Activated effector memory CD4-positive, alpha-beta T cell treated with Interleukin-2 at 50 U/mL for 16 hours (primary cell): ENCODE measurements around the gene SMCR8.
"Not testable (repeated sequence)": the region's sequence is repeated elsewhere in the genome, so short reads cannot be mapped to it uniquely, and the experiment has no call there.

Experiments used
- DNase-seq: peaks from one replicate; pipeline ENCODE4 v3.0.0-alpha.2; 2020

SMCR8 gene, protein sequence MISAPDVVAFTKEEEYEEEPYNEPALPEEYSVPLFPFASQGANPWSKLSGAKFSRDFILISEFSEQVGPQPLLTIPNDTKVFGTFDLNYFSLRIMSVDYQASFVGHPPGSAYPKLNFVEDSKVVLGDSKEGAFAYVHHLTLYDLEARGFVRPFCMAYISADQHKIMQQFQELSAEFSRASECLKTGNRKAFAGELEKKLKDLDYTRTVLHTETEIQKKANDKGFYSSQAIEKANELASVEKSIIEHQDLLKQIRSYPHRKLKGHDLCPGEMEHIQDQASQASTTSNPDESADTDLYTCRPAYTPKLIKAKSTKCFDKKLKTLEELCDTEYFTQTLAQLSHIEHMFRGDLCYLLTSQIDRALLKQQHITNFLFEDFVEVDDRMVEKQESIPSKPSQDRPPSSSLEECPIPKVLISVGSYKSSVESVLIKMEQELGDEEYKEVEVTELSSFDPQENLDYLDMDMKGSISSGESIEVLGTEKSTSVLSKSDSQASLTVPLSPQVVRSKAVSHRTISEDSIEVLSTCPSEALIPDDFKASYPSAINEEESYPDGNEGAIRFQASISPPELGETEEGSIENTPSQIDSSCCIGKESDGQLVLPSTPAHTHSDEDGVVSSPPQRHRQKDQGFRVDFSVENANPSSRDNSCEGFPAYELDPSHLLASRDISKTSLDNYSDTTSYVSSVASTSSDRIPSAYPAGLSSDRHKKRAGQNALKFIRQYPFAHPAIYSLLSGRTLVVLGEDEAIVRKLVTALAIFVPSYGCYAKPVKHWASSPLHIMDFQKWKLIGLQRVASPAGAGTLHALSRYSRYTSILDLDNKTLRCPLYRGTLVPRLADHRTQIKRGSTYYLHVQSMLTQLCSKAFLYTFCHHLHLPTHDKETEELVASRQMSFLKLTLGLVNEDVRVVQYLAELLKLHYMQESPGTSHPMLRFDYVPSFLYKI

DNA sequence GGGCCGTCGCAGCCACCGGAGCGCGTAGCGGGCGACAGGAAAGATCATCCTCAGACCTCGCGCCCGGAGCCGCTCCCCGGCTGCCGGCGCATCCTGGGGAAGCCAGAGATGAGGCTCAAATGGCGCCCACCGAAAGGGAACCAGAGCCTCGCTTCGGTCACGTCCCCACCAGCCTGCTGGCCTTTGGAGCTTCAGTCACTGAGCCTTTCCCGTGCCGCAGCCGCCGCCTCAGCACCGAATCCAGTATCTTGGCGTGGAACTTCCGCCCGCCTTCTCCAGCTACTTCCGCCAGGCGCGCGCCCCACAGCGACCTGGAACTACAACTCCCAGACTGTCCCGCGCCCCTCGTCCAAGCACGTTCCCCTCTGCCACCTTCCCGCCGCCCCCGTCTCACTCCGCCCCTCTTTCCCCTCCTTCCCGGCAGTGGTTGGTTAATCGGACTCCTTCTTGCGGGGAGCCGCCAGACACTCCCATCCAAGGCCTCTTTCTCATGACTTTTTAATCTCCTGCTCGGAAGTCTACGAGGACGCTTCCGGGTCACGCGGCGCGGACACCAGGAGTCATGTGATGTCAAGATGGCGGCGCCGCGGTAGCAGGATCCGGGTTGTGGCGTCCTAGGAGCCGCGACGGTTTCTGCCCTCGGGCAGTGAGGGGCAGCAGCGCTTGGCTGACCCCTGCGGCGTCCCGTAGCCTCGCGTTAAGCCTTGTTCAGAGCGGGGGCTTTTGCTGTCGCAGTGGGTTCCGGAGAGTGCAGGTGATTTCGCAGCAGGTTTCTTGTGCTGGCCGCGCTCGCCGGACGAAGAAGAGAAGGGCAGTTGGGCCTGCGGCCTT, at the start of gene SMCR8, which contains the start of gene TOP3A:
Gene SMCR8 (plus strand): TSS at position 563 of the 831 bp plus-strand sequence. CDS start 497 bp downstream, outside the sequence.
Gene TOP3A (minus strand): TSS at position 264 of the 831 bp plus-strand sequence. CDS start 216 bp downstream, at position 48.
- DNase-seq, result peak; percentile 97

DNA sequence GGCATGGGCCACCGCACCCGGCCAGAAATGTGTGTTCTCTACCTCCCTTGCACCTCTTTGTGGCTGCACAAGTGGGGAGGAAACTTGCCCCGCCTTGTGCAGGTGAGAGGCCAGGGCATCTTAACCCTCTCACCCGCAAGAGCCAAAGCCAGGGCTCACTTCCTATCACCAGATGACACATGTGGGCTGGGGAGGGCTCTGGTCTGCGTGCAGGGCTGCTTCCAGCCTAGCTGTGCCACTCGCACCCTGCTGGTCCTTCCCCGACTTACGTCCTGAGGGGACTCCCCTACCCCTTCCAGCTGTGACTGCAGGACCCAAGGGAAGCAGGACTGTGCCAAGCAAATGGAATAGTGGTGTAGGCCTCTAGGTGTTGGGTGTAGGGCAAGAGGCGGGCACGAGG, 47.7 kb upstream of the SMCR8 start:
- DNase-seq, result no peak

DNA sequence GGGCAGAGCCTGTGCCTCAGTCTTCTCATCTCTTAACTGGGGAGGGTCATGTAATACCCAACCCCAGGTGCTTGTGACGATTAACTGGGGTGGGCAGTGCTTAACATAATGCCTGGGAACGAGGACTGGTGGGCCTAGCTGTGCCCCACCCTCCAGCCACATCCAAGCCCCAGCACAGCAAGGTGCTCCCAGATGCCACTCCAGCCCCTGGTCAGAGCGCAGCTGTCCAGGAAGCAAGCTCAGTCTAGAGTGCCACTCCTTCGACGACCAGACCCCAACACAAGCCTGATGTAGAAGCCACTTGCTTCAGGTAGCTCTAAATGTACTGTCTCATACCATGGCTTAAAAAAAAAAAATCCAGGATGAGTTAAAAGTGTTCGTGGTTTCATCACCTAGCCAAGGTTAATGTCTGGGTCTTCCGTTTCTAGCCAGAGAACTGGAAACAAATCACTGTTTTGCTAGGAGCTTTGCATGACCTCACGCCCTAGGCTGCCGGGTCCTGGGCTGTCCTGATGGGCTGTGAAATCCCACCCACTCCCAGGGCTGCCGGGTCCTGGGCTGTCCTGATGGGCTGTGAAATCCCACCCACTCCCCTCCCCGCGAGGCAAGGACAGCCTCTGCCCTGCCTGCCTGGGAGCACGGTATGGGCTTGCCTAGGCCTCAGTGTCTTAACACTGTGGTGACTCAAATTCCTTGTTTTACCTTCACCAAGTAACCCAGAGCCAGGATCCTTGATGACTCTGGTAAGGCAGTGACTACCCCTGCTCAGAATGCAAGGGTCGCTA, 47.0 kb upstream of the SMCR8 start:
- DNase-seq, result no peak

DNA sequence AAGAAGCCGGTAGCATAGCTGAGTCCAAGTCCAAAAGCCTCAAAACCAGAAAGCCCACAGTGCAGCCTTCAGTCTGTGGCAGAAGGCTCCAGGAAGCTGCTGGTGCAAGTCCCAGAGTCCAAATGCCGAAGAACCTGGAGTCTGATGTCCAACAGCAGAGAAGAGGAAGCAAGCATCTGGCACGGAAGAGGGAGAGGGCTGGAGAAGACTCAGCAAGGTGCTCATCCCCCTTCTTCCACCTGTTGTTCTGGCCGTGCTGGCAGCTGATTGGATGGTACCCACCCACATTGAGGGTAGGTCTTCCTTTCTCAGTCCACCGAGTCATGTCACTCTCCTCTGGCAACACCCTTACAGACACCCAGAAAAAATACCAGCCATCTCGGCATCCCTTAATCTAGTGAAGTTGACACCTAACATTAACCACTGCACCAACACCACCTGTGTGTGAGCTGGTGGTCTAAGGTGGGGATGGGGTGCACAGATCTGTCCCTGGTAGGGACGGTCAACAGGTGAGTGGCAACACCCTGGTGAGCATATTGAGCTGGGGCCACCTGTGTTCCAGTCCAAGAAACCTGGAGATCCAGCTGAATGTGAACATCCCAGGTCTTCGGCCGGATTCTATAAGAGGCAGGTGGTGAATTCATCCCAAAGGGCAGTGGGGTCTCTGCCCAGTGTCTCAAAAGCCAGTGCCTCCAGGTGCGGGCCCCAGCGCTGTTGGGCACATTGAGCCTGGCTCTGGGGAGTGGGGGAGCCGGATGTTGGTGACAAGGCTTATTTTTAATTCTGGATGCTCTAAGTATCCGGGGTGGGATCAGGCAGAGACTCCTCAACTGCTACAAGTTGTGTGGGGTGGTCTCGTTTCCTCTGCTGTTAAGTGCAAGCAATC, 44.8 kb upstream of the SMCR8 start:
- no peak for DNase-seq

DNA sequence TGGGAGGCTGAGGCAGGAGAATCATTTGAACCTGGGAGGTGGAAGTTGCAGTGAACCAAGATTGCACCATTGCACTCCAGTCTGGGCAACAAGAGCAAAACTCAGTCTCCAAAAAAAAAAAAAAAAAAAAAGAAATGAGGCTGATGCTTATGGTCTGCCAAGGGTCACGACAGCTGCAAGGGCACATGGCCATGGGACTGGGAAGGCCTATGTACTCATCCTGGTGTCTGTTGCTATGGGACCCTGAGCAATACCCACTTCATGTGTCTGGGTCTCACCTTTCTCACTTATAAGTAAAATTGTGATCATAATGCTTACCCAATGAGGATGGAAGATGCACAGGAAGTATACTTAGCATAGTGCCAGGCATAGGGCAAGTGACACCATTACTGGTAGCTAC, 38.0 kb upstream of the SMCR8 start:
- DNase-seq, result no peak

DNA sequence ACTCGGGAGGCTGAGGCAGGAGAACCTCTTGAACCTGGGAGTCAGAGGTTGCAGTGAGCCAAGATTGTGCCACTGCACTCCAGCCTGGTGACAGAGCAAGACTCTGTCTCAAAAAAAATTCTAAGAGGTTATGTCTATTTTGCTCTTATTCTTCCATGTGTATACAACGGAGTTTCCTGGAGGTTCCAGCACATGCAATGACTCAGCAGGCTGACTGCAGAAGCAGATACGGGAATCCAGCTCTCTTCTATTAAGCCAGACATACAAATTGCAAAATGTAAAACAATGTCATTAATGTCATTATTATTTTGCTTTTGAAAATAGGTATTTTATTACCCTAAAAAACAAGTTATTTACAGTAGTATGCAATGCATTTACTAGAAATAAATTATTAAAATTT, 36.2 kb upstream of the SMCR8 start:
- DNase-seq, result no peak

DNA sequence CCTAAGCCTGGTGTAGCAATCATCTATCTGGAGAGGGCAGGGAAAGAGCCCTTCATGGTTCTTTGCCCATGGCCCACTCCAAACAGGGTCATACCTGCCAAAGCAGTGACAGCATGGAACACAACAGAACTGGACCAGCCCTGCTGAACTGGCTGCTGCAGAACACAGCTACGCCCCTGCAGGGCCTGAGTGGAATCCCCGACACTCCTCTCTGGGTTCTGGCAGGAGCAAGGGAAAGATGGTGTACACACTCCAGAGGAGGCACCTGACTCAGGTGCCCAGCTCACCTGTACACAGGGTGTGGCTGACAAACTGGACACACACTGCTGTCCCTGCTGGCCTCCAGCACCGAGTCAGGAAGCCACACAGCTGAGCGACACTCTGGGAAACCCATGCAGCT, 34.8 kb upstream of the SMCR8 start:
- no peak for DNase-seq

DNA sequence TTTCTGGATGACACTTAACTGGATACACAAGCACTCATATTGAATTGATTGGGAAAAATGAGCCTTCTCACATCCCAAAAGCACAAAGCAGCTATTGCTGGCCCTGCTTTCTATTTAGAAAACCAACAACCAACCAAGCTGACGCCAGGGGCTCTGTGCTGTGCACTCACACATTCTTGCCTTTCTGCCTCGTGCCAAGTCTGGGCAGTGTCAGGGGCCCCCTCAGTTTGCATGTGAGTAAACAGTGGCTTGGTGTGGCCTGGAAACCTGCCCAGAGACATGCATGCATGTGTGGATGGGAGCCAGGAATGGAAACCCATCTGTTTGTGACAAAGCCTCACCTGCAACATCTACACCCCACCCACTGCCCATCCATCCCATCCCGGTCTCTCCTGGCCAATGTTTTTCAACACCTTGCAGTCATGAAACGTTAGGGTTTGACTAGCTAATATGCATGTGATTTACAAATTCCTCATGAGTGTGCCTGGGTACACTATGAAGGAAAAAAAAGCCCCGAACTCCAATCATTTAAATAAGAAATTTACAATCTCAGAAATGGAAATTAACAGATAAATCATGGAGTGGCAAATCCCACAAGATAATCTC, 34.2 kb upstream of the SMCR8 start:
- no peak for DNase-seq

DNA sequence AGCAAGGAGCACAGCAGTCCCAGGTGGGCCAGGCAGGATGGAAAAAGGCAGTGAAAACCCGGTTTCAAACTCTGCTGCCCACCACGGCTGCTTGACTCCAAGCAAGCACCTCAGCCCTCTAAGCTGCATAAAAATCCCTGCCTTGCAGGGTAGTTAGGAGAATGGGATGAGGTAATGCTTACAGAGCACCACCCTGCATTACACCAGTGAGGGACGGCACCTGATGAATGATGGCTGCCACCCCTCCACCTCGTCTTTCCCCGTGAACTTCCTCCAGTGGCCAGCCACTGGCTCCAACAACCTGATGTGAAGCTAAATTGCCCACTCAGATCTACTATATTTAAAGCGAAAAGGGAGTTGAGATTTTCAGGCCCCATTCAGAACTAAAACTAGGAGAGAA, 33.3 kb upstream of the SMCR8 start:
- no peak for DNase-seq

DNA sequence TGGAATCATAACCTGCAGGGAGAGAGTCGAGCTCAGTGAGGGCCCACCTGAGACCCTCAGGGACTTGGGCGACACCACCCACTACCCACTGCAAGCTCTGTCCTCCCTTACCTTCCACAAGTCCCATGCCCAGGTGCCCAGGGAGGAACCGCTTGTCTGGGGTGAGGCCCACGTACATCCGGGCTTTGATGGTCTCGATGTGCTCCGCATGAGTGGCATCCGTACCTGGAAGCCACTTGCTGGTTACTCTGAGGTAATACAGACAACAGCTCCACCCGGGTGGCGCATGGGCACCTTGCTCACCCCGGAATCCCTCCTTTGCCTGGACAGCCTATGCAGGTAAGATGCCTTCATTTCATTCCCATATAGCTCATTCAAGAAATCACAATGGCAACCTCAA, 29.8 kb upstream of the SMCR8 start:
- no peak for DNase-seq

DNA sequence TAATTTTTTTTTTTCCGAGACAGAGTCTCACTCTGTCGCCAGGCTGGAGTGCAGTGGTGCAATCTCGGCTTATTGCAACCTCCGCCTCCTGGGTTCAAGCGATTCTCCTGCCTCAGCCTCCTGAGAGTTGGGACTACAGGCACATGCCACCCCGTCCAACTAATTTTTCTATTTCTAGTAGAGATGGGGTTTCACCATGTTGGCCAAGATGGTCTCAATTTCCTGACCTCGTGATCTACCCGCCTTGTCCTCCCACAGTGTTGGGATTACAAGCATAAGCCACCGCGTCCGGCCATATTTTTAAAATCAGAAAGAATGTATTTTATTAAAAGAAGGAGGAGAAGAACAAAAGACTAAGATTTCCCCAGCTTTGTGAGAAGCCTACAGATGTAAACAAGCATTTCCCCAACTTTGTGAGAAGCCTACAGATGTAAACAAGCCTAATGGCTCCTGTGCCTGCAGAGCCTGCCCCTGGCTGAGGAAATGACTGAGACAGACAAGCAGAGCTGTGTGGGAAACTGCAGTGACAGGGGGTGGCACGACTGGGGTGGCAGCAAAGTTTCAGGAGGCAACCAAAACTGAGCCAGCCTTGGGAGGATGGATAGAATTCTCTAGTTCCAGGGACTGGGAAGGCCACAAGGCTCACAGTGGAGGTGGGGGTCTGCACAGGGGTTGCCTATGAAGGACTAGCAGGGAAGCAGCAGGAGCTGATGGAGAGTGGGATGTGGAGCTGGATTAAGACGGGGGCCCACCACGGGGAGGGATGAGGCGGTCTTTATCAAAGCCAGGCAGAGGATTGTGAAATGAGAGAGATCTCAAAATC, 23.2 kb upstream of the SMCR8 start:
- no peak for DNase-seq

DNA sequence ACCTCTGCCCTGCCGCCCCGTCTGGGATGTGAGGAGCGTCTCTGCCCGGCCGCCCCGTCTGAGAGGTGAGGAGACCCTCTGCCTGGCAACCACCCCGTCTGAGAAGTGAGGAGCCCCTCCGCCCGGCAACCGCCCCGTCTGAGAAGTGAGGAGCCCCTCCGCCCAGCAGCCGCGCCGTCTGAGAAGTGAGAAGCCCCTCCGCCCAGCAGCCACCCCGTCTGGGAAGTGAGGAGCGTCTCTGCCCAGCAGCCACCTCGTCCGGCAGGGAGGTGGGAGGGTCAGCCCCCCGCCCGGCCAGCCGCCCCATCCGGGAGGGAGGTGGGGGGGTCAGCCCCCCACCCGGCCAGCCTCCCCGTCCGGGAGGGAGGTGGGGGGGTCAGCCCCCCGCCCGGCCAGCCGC, 17.0 kb upstream of the SMCR8 start:
- DNase-seq, result not testable (repeated sequence)

DNA sequence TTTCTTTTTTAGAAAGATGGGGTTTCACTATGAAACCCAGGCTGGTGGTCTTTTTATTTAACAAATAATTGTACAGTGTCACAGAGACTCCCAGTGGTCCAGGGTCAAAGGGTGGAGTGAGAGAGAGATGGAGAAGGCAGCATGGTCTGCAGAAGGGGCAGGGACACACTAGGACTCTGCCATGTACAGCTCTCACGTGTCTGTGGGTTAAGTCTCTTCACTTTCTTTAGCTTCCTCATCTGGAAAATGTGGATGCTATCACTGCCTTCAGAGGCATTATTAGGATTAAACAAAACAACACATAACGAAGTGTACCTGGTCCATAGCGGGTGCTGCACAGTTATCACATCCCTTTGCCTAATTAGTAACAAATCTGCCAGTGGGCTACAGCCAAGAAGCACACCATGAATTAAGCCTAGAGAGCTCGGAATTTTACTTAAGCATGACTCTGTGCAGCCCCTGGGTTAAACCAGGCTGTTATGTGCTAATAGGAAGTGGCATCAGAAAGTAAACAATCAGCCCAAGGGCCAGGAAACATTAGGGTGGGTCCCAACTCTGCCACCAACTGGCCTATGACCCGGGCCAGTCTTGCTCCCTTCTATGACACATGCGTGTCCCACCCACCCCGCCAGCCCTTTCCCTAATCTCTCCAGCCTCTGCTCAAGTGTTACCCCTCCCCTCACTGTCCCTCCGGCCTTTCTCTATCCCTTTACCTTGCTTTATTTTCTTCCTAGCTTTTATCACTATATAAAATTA, 14.2 kb upstream of the SMCR8 start:
- DNase-seq, result no peak

DNA sequence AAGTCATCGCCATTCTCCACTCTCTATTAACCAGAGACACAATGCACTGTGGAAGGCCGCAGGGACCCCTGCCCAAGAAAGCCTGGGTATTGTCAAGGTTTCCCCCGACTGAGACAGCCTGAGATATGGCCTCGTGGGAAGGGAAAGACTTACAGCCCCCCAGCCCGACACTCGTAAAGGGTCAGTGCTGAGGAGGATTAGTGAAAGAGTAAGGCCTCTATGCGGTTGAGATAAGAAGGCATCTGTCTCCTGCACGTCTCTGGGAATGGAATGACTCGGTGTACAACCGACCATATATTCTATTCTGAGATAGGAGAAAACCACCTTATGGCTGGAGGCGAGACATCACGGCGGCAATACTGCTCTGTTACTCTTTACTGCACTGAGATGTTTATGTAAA, 11.9 kb upstream of the SMCR8 start:
- DNase-seq, result not testable (repeated sequence)

DNA sequence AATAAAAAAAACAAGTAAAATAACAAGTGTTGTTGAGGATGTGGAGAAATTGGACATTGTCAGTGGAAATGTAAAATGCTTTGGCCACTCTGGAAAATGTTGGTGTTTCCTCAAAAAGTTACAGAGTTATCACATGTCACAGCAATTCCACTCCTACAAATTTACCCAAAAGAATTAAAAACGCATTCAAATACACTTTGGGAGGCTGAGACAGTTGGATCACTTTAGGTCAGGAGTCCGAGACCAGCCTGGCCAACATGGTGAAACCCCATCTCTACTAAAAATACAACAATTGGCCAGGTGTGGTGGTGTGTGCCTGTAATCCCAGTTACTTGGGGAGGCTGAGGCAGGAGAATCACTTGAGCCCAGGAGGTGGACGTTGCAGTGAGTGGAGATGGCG, 5.9 kb upstream of the SMCR8 start:
- no peak for DNase-seq

DNA sequence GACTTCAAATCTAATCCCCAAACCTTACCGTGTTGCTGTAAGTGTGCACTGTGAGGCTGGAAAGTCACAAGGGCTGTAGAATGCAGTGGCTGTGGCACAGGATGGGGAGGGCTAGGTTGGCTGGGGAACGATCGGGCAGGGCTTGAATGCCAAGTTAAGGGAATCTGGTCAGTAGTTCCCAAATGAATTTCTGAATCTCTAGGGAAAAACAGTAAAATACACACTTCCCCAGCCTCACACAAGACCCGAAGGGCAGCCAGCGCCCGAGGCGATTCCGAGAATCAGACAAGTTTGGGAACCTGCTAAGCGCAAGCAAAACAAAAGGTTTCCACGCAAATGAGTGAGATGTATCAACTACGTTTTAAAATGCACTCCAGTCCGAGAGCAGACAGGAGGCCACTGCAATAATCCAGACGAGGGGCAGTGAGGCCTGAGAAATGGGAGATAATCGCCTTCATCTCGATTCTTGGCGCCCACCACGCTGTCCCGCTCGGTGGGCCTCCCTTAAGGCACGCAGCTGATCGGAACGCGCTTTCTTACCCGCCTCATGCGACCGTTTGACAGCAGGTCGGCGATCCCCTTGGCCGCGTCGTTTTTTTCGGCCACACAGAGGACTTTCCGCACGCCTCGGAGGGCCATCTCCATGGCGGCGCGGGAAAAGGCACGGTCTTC, 898 bp upstream of the SMCR8 start:
- no peak for DNase-seq

DNA sequence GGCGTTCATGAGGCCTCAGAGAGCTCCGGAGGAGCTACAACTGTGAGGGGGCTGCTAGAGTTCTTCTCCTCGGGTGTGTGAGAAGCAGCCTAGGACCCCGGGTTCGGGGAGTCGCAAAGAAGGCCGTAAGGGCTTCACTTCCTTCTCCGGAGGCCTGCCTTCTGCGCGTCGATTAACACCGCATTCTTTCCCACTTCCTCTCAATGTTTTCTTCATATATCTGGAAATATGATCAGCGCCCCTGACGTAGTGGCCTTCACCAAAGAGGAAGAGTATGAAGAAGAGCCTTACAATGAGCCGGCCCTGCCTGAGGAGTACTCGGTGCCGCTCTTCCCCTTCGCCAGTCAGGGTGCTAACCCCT, 449 bp downstream of the SMCR8 start:
- no peak for DNase-seq

DNA sequence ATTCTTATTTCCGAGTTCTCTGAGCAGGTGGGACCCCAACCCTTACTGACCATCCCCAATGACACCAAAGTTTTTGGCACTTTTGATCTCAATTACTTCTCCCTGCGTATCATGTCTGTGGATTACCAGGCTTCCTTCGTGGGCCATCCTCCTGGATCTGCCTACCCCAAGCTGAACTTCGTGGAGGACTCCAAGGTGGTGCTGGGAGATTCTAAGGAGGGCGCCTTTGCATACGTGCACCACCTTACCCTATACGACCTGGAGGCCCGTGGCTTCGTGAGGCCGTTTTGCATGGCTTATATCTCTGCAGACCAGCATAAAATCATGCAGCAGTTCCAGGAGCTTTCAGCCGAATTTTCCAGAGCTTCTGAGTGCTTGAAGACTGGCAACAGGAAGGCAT, 868 bp downstream of the SMCR8 start:
- no peak for DNase-seq
